Neural cell (in vitro differentiated cells): ENCODE results near the gene ZNF195.
"Not testable (repeated sequence)": the region's sequence is repeated elsewhere in the genome, so short reads cannot be mapped to it uniquely, and the experiment has no call there.

ENCODE experiments used
- CTCF ChIP-seq: fragments of 450-650 bp; IDR thresholded peaks from 2 replicates; pipeline ENCODE4 v1.5.1; 2014; ENCODE audit warnings: antibody characterized with exemption, mild to moderate bottlenecking, moderate library complexity; ENCODE audit not compliant: poor library complexity, severe bottlenecking
- EZH2 ChIP-seq: fragments of 200-600, 300-800 bp; shearing (Covaris generic), sonication (generic); IDR thresholded peaks from 2 replicates; pipeline ENCODE4 v1.6.1; 2014; ENCODE audit warnings: antibody characterized with exemption, low read length, borderline replicate concordance, mild to moderate bottlenecking; ENCODE audit not compliant: insufficient read depth, poor library complexity, severe bottlenecking
- RAD21 ChIP-seq: fragments of 450-650 bp; conservative IDR thresholded peaks from 2 replicates; pipeline ENCODE4 v1.6.1; 2014; ENCODE audit warnings: antibody characterized with exemption, mild to moderate bottlenecking, moderate library complexity
- SMC3 ChIP-seq: fragments of 450-650 bp; conservative IDR thresholded peaks from 2 replicates; pipeline ENCODE4 v1.6.1; 2014; ENCODE audit warnings: antibody characterized with exemption, mild to moderate bottlenecking, moderate library complexity; ENCODE audit not compliant: poor library complexity

DNA sequence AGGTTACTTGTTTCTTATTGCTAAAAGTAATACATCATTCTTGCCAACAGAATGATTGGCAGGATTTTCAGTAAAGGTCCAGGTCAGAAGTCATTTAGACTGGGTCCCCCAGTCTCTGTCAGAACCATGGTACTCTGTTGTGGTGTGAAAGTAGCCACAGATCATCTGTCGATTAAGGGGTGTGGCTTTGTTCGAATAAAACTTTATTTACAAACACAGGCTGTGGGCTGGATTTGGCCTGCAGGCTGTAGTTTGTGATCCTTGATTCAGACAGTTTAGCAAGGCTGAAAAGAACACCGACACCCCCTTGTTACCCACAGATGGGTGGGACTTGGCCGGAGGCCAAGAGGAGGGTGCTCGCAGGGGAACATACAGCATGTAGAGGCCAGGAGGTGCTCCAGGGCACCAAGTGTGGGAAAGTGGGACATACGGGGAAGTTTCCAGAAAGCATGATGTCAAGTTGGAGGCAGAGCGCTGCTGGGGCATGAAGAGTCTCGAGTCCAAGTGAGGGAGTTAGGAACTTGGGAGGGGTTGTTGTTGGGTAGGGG lies 29.2 kb upstream of the ZNF195 start:
- not testable (repeated sequence) for TF ChIP-seq RAD21, CTCF, SMC3, EZH2
